Lung (tissue), 12 donors: ENCODE data around the gene ADGRG4. TPM values are rescaled to one million over a fixed set of nuclear protein-coding genes. Genes with fewer than 3 reads are reported as not detected.

ENCODE experiments used
- ATAC-seq: fragments of 200-7000 bp; cut with Tn5 transposase; one replicate; pipeline ENCODE4 v1.9.1; 2020; ENCODE audit warnings: moderate number of reproducible peaks; ENCODE audit not compliant: insufficient read depth, low FRiP score
- DNase-seq, 3 donors: peaks; one replicate each; pipeline ENCODE4 v3.0.0-alpha.2; 2013 to 2017
- H3K27ac ChIP-seq, 2 donors: one replicate each; pipeline ENCODE4 v1.5.1; 2013; ENCODE audit warnings: mild to moderate bottlenecking in 2 of 2, moderate library complexity in 2 of 2, control low read depth in 1 of 2, inconsistent platforms in 1 of 2, low read depth in 1 of 2, low read length in 1 of 2
- H3K27me3 ChIP-seq, 3 donors: one replicate each; pipeline ENCODE4 v1.5.1; 2013; ENCODE audit warnings: low read length in 2 of 3; ENCODE audit not compliant: control insufficient read depth in 3 of 3, insufficient read depth in 3 of 3
- H3K36me3 ChIP-seq, 4 donors: one replicate each; pipeline ENCODE4 v1.5.1; 2013; ENCODE audit warnings: low read length in 4 of 4, mild to moderate bottlenecking in 1 of 4, moderate library complexity in 1 of 4; ENCODE audit not compliant: control insufficient read depth in 4 of 4, insufficient read depth in 4 of 4
- H3K4me1 ChIP-seq, 5 donors: one replicate each; pipeline ENCODE4 v1.5.1; 2013; ENCODE audit warnings: low read length in 5 of 5, mild to moderate bottlenecking in 2 of 5, moderate library complexity in 1 of 5; ENCODE audit not compliant: control insufficient read depth in 5 of 5, insufficient read depth in 5 of 5
- H3K4me3 ChIP-seq: one replicate; pipeline ENCODE4 v1.5.1; 2013; ENCODE audit warnings: mild to moderate bottlenecking, control low read depth, moderate library complexity
- H3K9ac ChIP-seq, 2 donors: one replicate each; pipeline ENCODE4 v1.5.1; 2013; ENCODE audit warnings: low read length in 2 of 2, control low read depth in 1 of 2; ENCODE audit not compliant: insufficient read depth in 1 of 2
- H3K9me3 ChIP-seq, 4 donors: one replicate each; pipeline ENCODE4 v1.5.1; 2013; ENCODE audit warnings: low read length in 3 of 4, mild to moderate bottlenecking in 1 of 4, moderate library complexity in 1 of 4; ENCODE audit not compliant: control insufficient read depth in 4 of 4, insufficient read depth in 3 of 4
- CTCF ChIP-seq: IDR thresholded peaks from 2 replicates; pipeline ENCODE4 v1.5.1; 2012; ENCODE audit warnings: mild to moderate bottlenecking; ENCODE audit errors: control extremely low read depth, extremely low read depth
- WGBS, 2 donors: extraction: QIAGEN DNeasy Blood & Tissue Kit; methylation state at CpG; one replicate each; pipeline ENCODE4 v1.1.7; 2013; 5-methylcytosine and 5-hydroxymethylcytosine counted together
- polyA plus RNA-seq, 2 donors: library from polyadenylated mRNA; stranded (reverse); fragments of 200-250 nt; gene quantifications; one replicate each; pipeline ENCODE4 v1.2.1, GENCODE V29; 2013
- total RNA-seq, 2 donors: library from RNA; depleted of rRNA in 1 of 2; stranded (reverse); fragments of >200 nt in 1 of 2; gene quantifications; one replicate each; pipeline ENCODE4 v1.2.1, GENCODE V29; 2014 to 2021
- donor health status: control.
- donor health status: control.
- donor health status: Bipolar disorder and iron deficiency.
- donor health status: healthy.
- donor health status: DM: yes; HTN: yes; CAD: no.

ADGRG4 gene
- total and polyA plus RNA-seq, 4 donors = 0.03 to 0.06 TPM; not detected in 2

GRCh38 chrX:136262243-136262642 lies 38.5 kb upstream of the ADGRG4 start:
- H3K36me3 ChIP-seq = no peaks in the 10 kb centered on the region
- peaks cover 0 to 18% (median 3%) of the 10 kb centered on the region in 3 donors for H3K27me3 ChIP-seq
- no peak for DNase-seq
- H3K4me1 ChIP-seq = peaks cover 0 to 2% (median 0%) of the 10 kb centered on the region in 5 donors
- no peak overlapping the region for H3K27ac ChIP-seq
- H3K9me3 ChIP-seq = no peaks in the 10 kb centered on the region
- no peak for ATAC-seq
- 75 to 90% methylated on average over 5 of the region's 5 CpGs for WGBS, 2 donors
- no peak overlapping the region for H3K4me3 ChIP-seq
- no peak for TF ChIP-seq CTCF
- H3K9ac ChIP-seq = peak overlapping the region in 1 of 2 donors; percentile 28

- DNase-seq (no peak), ATAC-seq (no peak)
- H3K9me3 ChIP-seq = no peaks in the 10 kb centered on the region
- peaks cover 0 to 17% (median 3%) of the 10 kb centered on the region in 3 donors for H3K27me3 ChIP-seq
- no peak overlapping the region for H3K9ac ChIP-seq
- no peak overlapping the region for H3K4me3 ChIP-seq
- no peaks in the 10 kb centered on the region for H3K36me3 ChIP-seq
- WGBS, 2 donors = 61 to 65% methylated on average over 7 of the region's 7 CpGs
- no peak for TF ChIP-seq CTCF
- no peak overlapping the region for H3K27ac ChIP-seq
- peaks cover 0 to 2% (median 0%) of the 10 kb centered on the region in 5 donors for H3K4me1 ChIP-seq
Observed at GRCh38 chrX:136262812-136263315, 37.9 kb upstream of the ADGRG4 start.

- WGBS, 2 donors = 81 to 94% methylated on average over 1 of the region's 1 CpG
- H3K9ac ChIP-seq = no peak overlapping the region
- TF ChIP-seq CTCF = no peak
- H3K4me1 ChIP-seq = peaks cover 0 to 2% (median 0%) of the 10 kb centered on the region in 5 donors
- H3K36me3 ChIP-seq = no peaks in the 10 kb centered on the region
- DNase-seq (no peak), ATAC-seq (no peak)
- no peak overlapping the region for H3K4me3 ChIP-seq
- H3K27ac ChIP-seq = no peak overlapping the region
- H3K9me3 ChIP-seq = no peaks in the 10 kb centered on the region
- H3K27me3 ChIP-seq = peaks cover 0 to 17% (median 2%) of the 10 kb centered on the region in 3 donors
Observed at GRCh38 chrX:136266828-136267227, 33.9 kb upstream of the ADGRG4 start.
